Measurements from ENCODE around the gene PSMB8.

DNA sequence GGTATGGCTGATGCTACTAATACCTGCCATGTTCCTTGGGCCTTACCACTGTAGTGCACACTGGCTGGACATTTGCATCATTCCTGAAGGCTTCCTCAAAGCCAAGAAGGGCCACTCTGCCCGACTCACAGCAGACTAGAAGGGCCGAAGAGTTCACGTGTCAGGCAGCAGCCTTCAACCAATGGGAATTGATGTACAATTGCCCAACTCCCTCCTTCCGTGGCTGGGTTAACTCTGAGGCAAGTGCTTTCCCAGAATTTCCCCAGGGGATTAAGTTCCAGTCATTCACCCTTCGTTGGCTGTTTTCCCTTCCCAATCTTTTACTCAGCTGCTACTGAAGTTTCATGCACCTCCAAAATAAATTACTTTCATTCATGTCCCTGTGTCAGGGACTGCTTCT lies 39.9 kb upstream of the PSMB8 start:
- TF ChIP-seq, protein P1, sequence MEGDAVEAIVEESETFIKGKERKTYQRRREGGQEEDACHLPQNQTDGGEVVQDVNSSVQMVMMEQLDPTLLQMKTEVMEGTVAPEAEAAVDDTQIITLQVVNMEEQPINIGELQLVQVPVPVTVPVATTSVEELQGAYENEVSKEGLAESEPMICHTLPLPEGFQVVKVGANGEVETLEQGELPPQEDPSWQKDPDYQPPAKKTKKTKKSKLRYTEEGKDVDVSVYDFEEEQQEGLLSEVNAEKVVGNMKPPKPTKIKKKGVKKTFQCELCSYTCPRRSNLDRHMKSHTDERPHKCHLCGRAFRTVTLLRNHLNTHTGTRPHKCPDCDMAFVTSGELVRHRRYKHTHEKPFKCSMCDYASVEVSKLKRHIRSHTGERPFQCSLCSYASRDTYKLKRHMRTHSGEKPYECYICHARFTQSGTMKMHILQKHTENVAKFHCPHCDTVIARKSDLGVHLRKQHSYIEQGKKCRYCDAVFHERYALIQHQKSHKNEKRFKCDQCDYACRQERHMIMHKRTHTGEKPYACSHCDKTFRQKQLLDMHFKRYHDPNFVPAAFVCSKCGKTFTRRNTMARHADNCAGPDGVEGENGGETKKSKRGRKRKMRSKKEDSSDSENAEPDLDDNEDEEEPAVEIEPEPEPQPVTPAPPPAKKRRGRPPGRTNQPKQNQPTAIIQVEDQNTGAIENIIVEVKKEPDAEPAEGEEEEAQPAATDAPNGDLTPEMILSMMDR (IDR thresholded peaks at IDR 0.05) = no peak
- TF ChIP-seq POLR2A (IDR thresholded peaks at IDR 0.05) (no peak), EP300 (IDR thresholded peaks at IDR 0.05; ENCODE audit: low read depth) (no peak), POLR2AphosphoS5 (IDR thresholded peaks at IDR 0.05) (no peak)
